ENCODE data around the gene FAM180B.

- TF ChIP-seq EP300 (IDR thresholded peaks at IDR 0.05; ENCODE audit: borderline replicate concordance) (no peak), TAF1 (IDR thresholded peaks at IDR 0.05; ENCODE audit: low read depth) (no peak), MAX (IDR thresholded peaks at IDR 0.05) (no peak), REST (IDR thresholded peaks at IDR 0.05; ENCODE audit: low read depth) (no peak), RAD21 (IDR thresholded peaks at IDR 0.05; ENCODE audit: low read depth) (no peak), USF1 (IDR thresholded peaks at IDR 0.05) (no peak), YY1 (IDR thresholded peaks at IDR 0.05; ENCODE audit: low read depth) (no peak), TEAD4 (IDR thresholded peaks at IDR 0.05) (no peak), NFIC (IDR thresholded peaks at IDR 0.05) (no peak), EGR1 (IDR thresholded peaks at IDR 0.05) (no peak)
These were observed 5.3 kb downstream of the FAM180B start for GRCh38 chr11:47591764-47592163.
